OCI-LY7 (cell line): ENCODE results near the gene ACAP3. TPM values are rescaled to one million over a fixed set of nuclear protein-coding genes. Genes with fewer than 3 reads are reported as not detected.

Experiments used
- BruUV-seq: library from RNA; stranded (reverse); fragments of 400-500 nt; replicated peaks from 2 replicates; lab custom pipeline; 2021; lab: Mats Ljungman, UMichigan
- CTCF ChIA-PET: fragments of 300-600 bp; sonication (Branson Sonifier 250); formaldehyde crosslinking; loops from one replicate; lab custom pipeline; 2022; ENCODE audit warnings: antibody characterized with exemption; ENCODE audit not compliant: unreplicated experiment; lab: Charles Lee
- POLR2A ChIA-PET: fragments of 300-600 bp; sonication (Branson Sonifier 250); formaldehyde crosslinking; loops from one replicate; lab custom pipeline; 2022; ENCODE audit warnings: antibody characterized with exemption; lab: Charles Lee
- DNase-seq: peaks from one replicate; pipeline ENCODE4 v3.0.0-alpha.2; 2015; ENCODE audit warnings: low spot score
- H2AFZ ChIP-seq: fragments of 200-600 bp; sonication (generic), shearing (Covaris generic); 2 replicates; pipeline ENCODE4 v1.6.1; 2014; ENCODE audit warnings: mild to moderate bottlenecking, antibody characterized with exemption, low read length, moderate library complexity
- H3K27ac ChIP-seq: fragments of 200-600 bp; sonication (generic); 2 replicates; pipeline ENCODE4 v1.5.1; 2014; ENCODE audit warnings: mixed run types, low read depth, mild to moderate bottlenecking, moderate library complexity, low read length, inconsistent platforms; ENCODE audit not compliant: poor library complexity, severe bottlenecking
- H3K36me3 ChIP-seq: fragments of 200-600 bp; sonication (generic); 2 replicates; pipeline ENCODE4 v1.6.1; 2014; ENCODE audit warnings: mild to moderate bottlenecking, antibody characterized with exemption, low read length, moderate library complexity, mixed read lengths; ENCODE audit not compliant: insufficient read depth
- H3K4me1 ChIP-seq: fragments of 200-600 bp; sonication (generic); 2 replicates; pipeline ENCODE4 v1.5.1; 2014; ENCODE audit warnings: mild to moderate bottlenecking, low read length; ENCODE audit not compliant: insufficient read depth, poor library complexity, severe bottlenecking
- H3K4me2 ChIP-seq: fragments of 200-600 bp; sonication (generic); 2 replicates; pipeline ENCODE4 v1.6.1; 2014; ENCODE audit warnings: mild to moderate bottlenecking, low read length
- H3K4me3 ChIP-seq: fragments of 200-600 bp; sonication (generic); 2 replicates; pipeline ENCODE4 v1.5.1; 2014; ENCODE audit warnings: mild to moderate bottlenecking, low read depth, low read length; ENCODE audit not compliant: poor library complexity, severe bottlenecking
- H3K79me2 ChIP-seq: fragments of 200-600 bp; sonication (generic); 2 replicates; pipeline ENCODE4 v1.6.1; 2016; ENCODE audit warnings: low read depth, mild to moderate bottlenecking, low read length, moderate library complexity, mixed read lengths; ENCODE audit not compliant: insufficient read depth
- H3K9me2 ChIP-seq: fragments of 200-600 bp; sonication (generic); 2 replicates; pipeline ENCODE4 v1.6.1; 2016; ENCODE audit warnings: mild to moderate bottlenecking, low read length, mixed read lengths; ENCODE audit not compliant: insufficient read depth
- H3K9me3 ChIP-seq: fragments of 200-600 bp; sonication (generic); 2 replicates; pipeline ENCODE4 v1.6.1; 2014; ENCODE audit warnings: mild to moderate bottlenecking, mixed run types, low read length, mixed read lengths
- H4K20me1 ChIP-seq: fragments of 200-600 bp; sonication (generic); 2 replicates; pipeline ENCODE4 v1.6.1; 2014; ENCODE audit warnings: mild to moderate bottlenecking, antibody characterized with exemption, low read length, moderate library complexity, mixed read lengths; ENCODE audit not compliant: insufficient read depth
- CTCF ChIP-seq: fragments of 200-600 bp; sonication (generic); conservative IDR thresholded peaks from 2 replicates; pipeline ENCODE4 v1.5.1; 2014; ENCODE audit warnings: mild to moderate bottlenecking, antibody characterized with exemption, low read length, moderate library complexity, mixed read lengths
- EZH2phosphoT487 ChIP-seq: fragments of 200-600 bp; sonication (generic); IDR thresholded peaks from 2 replicates; pipeline ENCODE4 v1.6.1; 2018; ENCODE audit warnings: low read depth, borderline replicate concordance, mild to moderate bottlenecking, mixed run types, antibody characterized with exemption, low read length, moderate library complexity, mixed read lengths
- intact Hi-C: fragments of 100-400 bp; cut with micrococcal nuclease; formaldehyde crosslinking; loops from one replicate; pipeline ENCODE4 v1.10.0; 2022; ENCODE audit not compliant: unreplicated experiment
- total RNA-seq, 2 experiments: library from RNA; depleted of rRNA in 1 of 2; stranded (reverse); fragments of >200 nt in 1 of 2; shearing (Covaris generic) in 1 of 2; gene quantifications; 2 replicates each; pipeline ENCODE4 v1.2.3, GENCODE V29; 2014 to 2022

ACAP3 gene
- total RNA-seq, 2 experiments from 2014 or later = 26.3 to 47.6 TPM

DNA sequence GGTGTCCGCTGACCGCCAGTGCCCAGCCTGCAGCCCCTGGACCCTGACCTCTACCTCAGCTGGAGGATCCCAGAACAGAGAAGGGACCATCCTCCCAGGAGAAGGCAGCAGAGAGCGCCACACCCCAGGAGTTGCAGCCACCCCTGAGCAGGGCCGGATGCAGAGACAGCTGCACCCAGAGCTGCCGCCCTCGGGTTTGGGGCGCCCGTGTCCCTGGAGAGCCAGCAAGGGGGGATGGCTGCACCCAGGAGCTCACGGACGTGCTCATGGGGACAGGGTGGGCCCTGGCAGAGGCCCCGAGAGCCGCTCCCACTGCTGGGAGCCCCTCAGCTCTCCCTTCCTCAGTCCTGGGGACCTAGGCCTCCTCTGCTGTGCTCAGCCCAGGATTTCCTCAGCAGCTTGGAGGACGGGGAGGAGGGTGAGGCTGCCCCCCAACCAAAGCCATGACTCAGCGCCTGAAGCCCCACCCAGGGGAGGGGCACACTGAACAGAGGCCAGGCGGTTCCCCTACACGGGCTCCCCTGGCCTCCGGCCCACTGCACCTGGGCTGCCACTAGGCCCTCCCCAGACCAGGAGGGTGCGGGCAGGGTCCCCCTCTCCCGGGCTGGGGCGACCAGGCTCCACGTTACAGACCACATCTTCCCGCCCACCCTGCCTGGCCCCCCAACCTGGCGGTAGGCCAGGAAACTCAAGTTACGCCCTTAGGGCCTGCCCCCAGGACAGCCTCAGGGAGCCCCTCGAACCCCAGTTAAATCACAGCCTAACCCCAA is 2.2 kb downstream of the ACAP3 start:
- Histone ChIP-seq H3K4me2 (peak overlapping the region; percentile 99), H3K4me1 (peaks cover 35% of the 10 kb centered on the region), H4K20me1 (peaks cover 5% of the 10 kb centered on the region; the same call in 1 of the 2 replicates), H2AFZ (no peak overlapping the region), H3K9me3 (no peaks in the 10 kb centered on the region), H3K4me3 (peak overlapping the region; percentile 89), H3K9me2 (no peaks in the 10 kb centered on the region), H3K79me2 (no peaks in the 10 kb centered on the region; the same call in 1 of the 2 replicates), H3K36me3 (peaks cover 12% of the 10 kb centered on the region; the same call in 1 of the 2 replicates), H3K27ac (peak overlapping the region; percentile 21)
- intact Hi-C loops = loop anchor here (5.0 kb wide), 3 partner anchors 73 to 273 kb away; partner anchors contain the start of genes B3GALT6, C1orf159 and SDF4
- DNase-seq = peak; percentile 55
- TF ChIP-seq EZH2phosphoT487 (no peak), CTCF (no peak)
- CTCF ChIA-PET = no interaction called here
- POLR2A ChIA-PET = interaction anchor here (0.6 kb wide), 1 partner anchor 30 kb away, joined by 3 read pairs; no protein-coding TSS in a partner anchor
- BruUV-seq = no TSS peak

GRCh38 chr1:1304331-1305299 is 3.1 kb downstream of the ACAP3 start:
- TF ChIP-seq CTCF (no peak), EZH2phosphoT487 (no peak)
- Histone ChIP-seq H3K27ac (peak overlapping the region; percentile 21), H3K9me3 (no peaks in the 10 kb centered on the region), H3K79me2 (no peaks in the 10 kb centered on the region; the same call in 1 of the 2 replicates), H4K20me1 (no peaks in the 10 kb centered on the region), H3K4me1 (peaks cover 28% of the 10 kb centered on the region), H3K36me3 (peaks cover 3% of the 10 kb centered on the region; the same call in 1 of the 2 replicates), H3K4me2 (peak overlapping the region; percentile 99), H2AFZ (no peak overlapping the region), H3K9me2 (no peaks in the 10 kb centered on the region), H3K4me3 (peak overlapping the region; percentile 89)
- intact Hi-C loops = loop anchor here (5.0 kb wide), 3 partner anchors 72 to 272 kb away; partner anchors contain the start of genes B3GALT6, C1orf159 and SDF4
- BruUV-seq = no TSS peak
- CTCF ChIA-PET = no interaction called here
- POLR2A ChIA-PET = interaction anchor here (0.6 kb wide), 1 partner anchor 29 kb away, joined by 3 read pairs; no protein-coding TSS in a partner anchor
- no peak for DNase-seq
